ENCODE results near the gene GARIN5A. TPM values are rescaled to one million over a fixed set of nuclear protein-coding genes. Genes with fewer than 3 reads are reported as not detected.

Gene GARIN5A
- polyA plus RNA-seq, 1 of the 3 experiments (the other 2 are of a cell fraction), result 1.3 TPM

DNA sequence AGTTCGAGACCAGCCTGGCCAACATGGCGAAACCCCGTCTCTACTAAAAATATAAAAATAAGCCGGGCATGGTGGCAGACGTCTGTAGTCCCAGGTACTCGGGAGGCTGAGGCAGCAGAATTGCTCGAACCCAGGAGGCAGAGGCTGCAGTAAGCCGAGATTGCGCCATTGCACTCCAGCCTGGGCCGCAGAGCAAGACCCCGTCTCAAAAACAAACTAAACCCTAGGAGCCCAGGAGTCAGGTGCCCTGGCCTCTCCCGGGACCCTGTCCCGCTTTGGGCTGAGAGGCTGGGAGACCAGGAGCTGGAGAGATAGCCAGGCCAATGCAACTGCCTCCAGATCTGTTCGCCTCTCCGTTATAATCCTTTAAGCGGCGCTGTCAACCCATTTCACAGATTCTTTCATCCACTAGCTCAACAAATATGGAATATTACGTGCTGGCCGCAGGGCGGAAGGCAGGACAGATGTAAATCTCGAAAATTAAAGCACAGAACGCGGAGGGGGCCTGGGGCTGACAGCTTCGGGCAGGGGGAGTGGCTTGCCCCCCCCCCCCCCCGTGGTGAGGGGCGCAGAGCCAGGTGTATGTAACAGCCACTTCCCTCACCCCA, 49.2 kb downstream of the GARIN5A start:
- Histone ChIP-seq H3F3A (replicated peaks; ENCODE audit: insufficient read depth) (no peaks in the 10 kb centered on the region), H3K4me1 (ENCODE audit: control insufficient read depth in 1 of 2, insufficient read depth in 2 of 2, low read depth in 1 of 2, low read length in 1 of 2) (peaks cover 0 to 6% of the 10 kb centered on the region in 2 experiments; a peak in 1 of 4 replicates), H3K27ac (ENCODE audit: low read depth in 2 of 2, low read length in 1 of 2) (no peak overlapping the region), H2AFZ (ENCODE audit: low read depth) (no peak overlapping the region), H3K9me2 (no peaks in the 10 kb centered on the region), H3K4me2 (no peak overlapping the region), H3K9me3 (no peaks in the 10 kb centered on the region), H3K36me3 (replicated peaks in 1 of 2; ENCODE audit: control insufficient read depth in 1 of 2, insufficient read depth in 2 of 2, low read length in 1 of 2) (no peaks in the 10 kb centered on the region), H3K27me3 (ENCODE audit: insufficient read depth) (peaks cover 4% of the 10 kb centered on the region), H3K9ac (no peak overlapping the region), H4K20me1 (ENCODE audit: insufficient read depth) (no peaks in the 10 kb centered on the region), H3K4me3 (ENCODE audit: low read depth in 2 of 2, low read length in 1 of 2) (no peak overlapping the region), H3K79me2 (ENCODE audit: insufficient read depth) (no peaks in the 10 kb centered on the region)
- POLR2A ChIA-PET, result no interaction called here
- TF ChIP-seq SMC3 (IDR thresholded peaks at IDR 0.05; ENCODE audit: low read depth, low read length) (no peak), MXI1 (IDR thresholded peaks at IDR 0.05; ENCODE audit: low read depth, low read length) (no peak), POLR2AphosphoS5 (IDR thresholded peaks at IDR 0.05; ENCODE audit: low read depth, low read length) (no peak), EP300 (IDR thresholded peaks at IDR 0.05; ENCODE audit: borderline replicate concordance in 1 of 2, low read depth in 1 of 2, low read length in 1 of 2) (no peak), RFX5 (IDR thresholded peaks at IDR 0.05; ENCODE audit: low read length) (no peak), RAD21 (IDR thresholded peaks at IDR 0.05; ENCODE audit: low read length) (no peak)
- TF ChIP-seq, protein P1, sequence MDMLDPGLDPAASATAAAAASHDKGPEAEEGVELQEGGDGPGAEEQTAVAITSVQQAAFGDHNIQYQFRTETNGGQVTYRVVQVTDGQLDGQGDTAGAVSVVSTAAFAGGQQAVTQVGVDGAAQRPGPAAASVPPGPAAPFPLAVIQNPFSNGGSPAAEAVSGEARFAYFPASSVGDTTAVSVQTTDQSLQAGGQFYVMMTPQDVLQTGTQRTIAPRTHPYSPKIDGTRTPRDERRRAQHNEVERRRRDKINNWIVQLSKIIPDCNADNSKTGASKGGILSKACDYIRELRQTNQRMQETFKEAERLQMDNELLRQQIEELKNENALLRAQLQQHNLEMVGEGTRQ (IDR thresholded peaks at IDR 0.05; ENCODE audit: borderline replicate concordance, low read depth, low read length), result no peak
- CTCF ChIA-PET, result interaction anchor here (1.2 to 3.7 kb wide), 4 partner anchors 12 to 58 kb away, joined by 3 to 14 read pairs (median 5); no protein-coding TSS in a partner anchor
- 71% methylated on average over 21 of the region's 26 CpGs for WGBS (ENCODE audit: low lambda C conversion rate)
- DNase-seq, result no peak

- no peaks in the 10 kb centered on the region for H3F3A ChIP-seq (replicated peaks; ENCODE audit: insufficient read depth)
- H3K9me3 ChIP-seq, result no peaks in the 10 kb centered on the region
- no peaks in the 10 kb centered on the region for H4K20me1 ChIP-seq (ENCODE audit: insufficient read depth)
- 77% methylated on average over 7 of the region's 7 CpGs for WGBS (ENCODE audit: low lambda C conversion rate)
- no peak overlapping the region for H2AFZ ChIP-seq (ENCODE audit: low read depth)
- no peak overlapping the region for H3K27ac ChIP-seq (ENCODE audit: low read depth in 2 of 2, low read length in 1 of 2)
- no peak overlapping the region for H3K4me2 ChIP-seq
- ChIA-PET POLR2A (no interaction called here), CTCF (interaction anchor here (3.7 kb wide), 1 partner anchor 10 kb away, joined by 14 read pairs; no protein-coding TSS in a partner anchor)
- H3K79me2 ChIP-seq (ENCODE audit: insufficient read depth), result no peaks in the 10 kb centered on the region
- H3K9me2 ChIP-seq, result no peaks in the 10 kb centered on the region
- no peak overlapping the region for H3K4me3 ChIP-seq (ENCODE audit: low read depth in 2 of 2, low read length in 1 of 2)
- no peak for DNase-seq
- no peaks in the 10 kb centered on the region for H3K36me3 ChIP-seq (replicated peaks in 1 of 2; ENCODE audit: control insufficient read depth in 1 of 2, insufficient read depth in 2 of 2, low read length in 1 of 2)
- no peak overlapping the region for H3K9ac ChIP-seq
- H3K4me1 ChIP-seq (ENCODE audit: control insufficient read depth in 1 of 2, insufficient read depth in 2 of 2, low read depth in 1 of 2, low read length in 1 of 2), result no peaks in the 10 kb centered on the region
- no peaks in the 10 kb centered on the region; the same call in 1 of the 2 replicates for H3K27me3 ChIP-seq (ENCODE audit: insufficient read depth)
- TF ChIP-seq EZH2phosphoT487 (IDR thresholded peaks at IDR 0.05; ENCODE audit: borderline replicate concordance, low read depth), result no peak
- TF ChIP-seq REST (IDR thresholded peaks at IDR 0.05; ENCODE audit: low read depth, low read length), result no peak
- TF ChIP-seq POLR2AphosphoS5 (IDR thresholded peaks at IDR 0.05; ENCODE audit: low read depth, low read length), result no peak
- TF ChIP-seq SIN3A (IDR thresholded peaks at IDR 0.05; ENCODE audit: borderline replicate concordance, low read depth, low read length), result no peak
- no peak for TF ChIP-seq FOSL2 (IDR thresholded peaks at IDR 0.05; ENCODE audit: borderline replicate concordance, low read depth)
- no peak for TF ChIP-seq ZBTB33 (IDR thresholded peaks at IDR 0.05; ENCODE audit: borderline replicate concordance, low read depth)
- no peak for TF ChIP-seq GABPA (IDR thresholded peaks at IDR 0.05; ENCODE audit: low read depth)
- no peak for TF ChIP-seq CTCF (IDR thresholded peaks at IDR 0.05)
- TF ChIP-seq ELF1 (IDR thresholded peaks at IDR 0.05), result no peak
- no peak for TF ChIP-seq SMC3 (IDR thresholded peaks at IDR 0.05; ENCODE audit: low read depth, low read length)
- no peak for TF ChIP-seq NRF1 (IDR thresholded peaks at IDR 0.05; ENCODE audit: low read depth, low read length)
- no peak for TF ChIP-seq JUND (IDR thresholded peaks at IDR 0.05)
- TF ChIP-seq CHD2 (IDR thresholded peaks at IDR 0.05; ENCODE audit: low read length, partially characterized antibody), result no peak
- TF ChIP-seq FOXJ3 (CRISPR knock-in tag; IDR thresholded peaks at IDR 0.05), result no peak
Measured at GRCh38 chr19:50425581-50425980, 51.1 kb downstream of the GARIN5A start.

All from SK-N-SH (cell line).